ENCODE measurements around the gene ZC3H10.

DNA sequence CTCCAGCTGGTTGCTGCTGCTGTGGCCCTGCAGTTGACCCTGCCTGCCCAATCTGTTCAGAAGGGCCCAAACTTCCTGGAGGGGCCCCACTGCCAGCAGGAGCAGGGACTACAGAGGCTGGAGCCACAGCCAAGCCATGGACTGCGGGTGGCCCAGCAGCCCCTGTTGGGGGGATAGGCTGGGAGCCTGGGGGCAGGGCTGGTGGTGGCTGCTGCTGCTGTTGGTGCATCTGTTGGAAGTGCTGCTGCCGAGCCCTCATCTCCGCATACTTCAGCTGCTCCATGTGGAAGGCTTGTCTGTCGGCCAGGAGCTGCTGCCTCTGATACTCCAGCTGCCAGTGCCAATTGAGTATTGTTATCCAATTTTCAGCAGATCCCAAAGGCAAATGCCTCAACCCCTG, 47.3 kb downstream of the ZC3H10 start:
- TF ChIP-seq, protein P1, sequence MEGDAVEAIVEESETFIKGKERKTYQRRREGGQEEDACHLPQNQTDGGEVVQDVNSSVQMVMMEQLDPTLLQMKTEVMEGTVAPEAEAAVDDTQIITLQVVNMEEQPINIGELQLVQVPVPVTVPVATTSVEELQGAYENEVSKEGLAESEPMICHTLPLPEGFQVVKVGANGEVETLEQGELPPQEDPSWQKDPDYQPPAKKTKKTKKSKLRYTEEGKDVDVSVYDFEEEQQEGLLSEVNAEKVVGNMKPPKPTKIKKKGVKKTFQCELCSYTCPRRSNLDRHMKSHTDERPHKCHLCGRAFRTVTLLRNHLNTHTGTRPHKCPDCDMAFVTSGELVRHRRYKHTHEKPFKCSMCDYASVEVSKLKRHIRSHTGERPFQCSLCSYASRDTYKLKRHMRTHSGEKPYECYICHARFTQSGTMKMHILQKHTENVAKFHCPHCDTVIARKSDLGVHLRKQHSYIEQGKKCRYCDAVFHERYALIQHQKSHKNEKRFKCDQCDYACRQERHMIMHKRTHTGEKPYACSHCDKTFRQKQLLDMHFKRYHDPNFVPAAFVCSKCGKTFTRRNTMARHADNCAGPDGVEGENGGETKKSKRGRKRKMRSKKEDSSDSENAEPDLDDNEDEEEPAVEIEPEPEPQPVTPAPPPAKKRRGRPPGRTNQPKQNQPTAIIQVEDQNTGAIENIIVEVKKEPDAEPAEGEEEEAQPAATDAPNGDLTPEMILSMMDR (IDR thresholded peaks at IDR 0.05) = no peak
- TF ChIP-seq POLR2A (IDR thresholded peaks at IDR 0.05) = no peak

All from adrenal gland (tissue), 5 donors.